Activated CD8-positive, alpha-beta memory T cell treated with anti-CD3 and anti-CD28 coated beads for 24 hours (primary cell): ENCODE results near the gene CTSW.

ENCODE experiments used
- DNase-seq: peaks from one replicate; pipeline ENCODE4 v3.0.0-alpha.2; 2020

CTSW gene

GRCh38 chr11:65856689-65857499 is 22.7 kb upstream of the CTSW start:
- peak; percentile 90 for DNase-seq

GRCh38 chr11:65857500-65857852 is 22.2 kb upstream of the CTSW start:
- DNase-seq, result no peak

GRCh38 chr11:65857853-65858680 is 21.6 kb upstream of the CTSW start, which contains the start of gene CFL1:
Gene CFL1, minus strand, starts transcription at chr11:65858180. Its CDS starts 81 bp downstream, at chr11:65858099.
- peak; percentile 97 for DNase-seq

DNA sequence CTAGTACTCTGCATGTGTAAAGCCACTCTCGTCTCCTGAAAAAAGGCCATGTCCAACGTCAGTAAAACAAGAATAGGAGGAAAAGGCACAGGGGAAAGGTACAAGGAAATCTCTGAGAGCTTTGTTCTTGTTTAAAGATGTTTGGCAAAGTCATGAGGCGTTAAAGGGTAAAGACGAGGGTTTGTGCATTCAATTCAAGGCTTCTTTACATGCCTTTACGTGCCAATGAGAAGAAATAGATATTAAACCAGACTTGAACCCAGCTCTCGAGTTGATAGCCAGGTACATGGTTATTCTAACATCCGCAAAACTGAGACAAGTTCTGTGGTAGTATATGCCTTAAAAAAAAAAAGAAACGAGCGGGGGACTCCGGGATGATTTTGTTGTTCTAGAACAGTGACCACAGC is 21.0 kb upstream of the CTSW start:
- DNase-seq, result no peak

GRCh38 chr11:65859095-65859811 is 20.4 kb upstream of the CTSW start:
- peak; percentile 98 for DNase-seq

DNA sequence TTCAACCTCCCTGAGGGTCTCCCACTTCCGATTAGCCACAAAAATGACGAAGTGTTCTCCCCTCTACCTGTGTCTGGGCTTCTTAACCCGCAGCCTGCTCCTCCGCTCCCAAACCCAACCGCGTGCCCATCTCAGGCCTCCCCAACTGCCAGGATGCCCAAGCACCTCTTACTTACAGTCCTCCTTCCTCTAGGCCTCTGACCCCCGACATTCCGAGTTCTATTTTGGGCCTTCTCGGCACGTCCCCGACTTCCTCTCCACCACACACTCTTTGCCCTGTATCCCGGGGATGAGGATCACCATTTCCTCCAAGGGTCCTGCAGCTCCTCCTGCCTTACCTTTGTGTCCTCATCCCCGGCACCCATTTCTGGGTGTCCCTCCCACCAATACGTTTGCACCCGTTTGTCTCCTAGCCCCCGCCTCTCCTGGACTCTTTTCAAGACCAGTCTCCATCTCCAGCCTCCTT is 19.8 kb upstream of the CTSW start:
- DNase-seq, result no peak

DNA sequence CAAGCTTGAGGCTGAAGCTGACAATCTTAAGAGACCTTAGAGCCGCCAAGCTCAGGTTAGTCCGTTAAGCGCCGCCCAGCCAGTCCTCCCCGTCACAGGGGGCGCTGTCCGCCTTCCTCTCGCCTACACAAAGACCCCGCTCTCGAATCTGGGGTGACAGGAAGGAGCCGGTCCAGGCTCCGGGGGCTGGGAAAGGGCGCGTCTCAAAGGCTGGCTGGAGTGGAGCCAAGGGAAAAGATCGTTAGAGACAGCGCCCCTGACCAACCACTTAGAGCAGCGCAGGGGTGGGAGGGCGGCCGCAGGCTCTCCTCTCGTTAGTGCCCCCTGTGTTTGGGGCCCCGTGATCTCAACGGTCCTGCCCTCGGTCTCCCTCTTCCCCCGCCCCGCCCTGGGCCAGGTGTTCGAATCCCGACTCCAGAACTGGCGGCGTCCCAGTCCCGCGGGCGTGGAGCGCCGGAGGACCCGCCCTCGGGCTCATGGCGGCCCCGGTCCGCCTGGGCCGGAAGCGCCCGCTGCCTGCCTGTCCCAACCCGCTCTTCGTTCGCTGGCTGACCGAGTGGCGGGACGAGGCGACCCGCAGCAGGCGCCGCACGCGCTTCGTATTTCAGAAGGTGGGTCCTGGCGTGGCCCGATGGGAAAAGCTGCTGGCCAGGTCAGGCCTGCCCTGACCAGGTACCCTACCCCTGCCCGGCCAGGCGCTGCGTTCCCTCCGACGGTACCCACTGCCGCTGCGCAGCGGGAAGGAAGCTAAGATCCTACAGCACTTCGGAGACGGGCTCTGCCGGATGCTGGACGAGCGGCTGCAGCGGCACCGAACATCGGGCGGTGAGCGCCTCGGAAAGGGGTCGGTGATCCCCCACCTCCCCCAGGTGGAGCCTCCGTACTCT is 19.1 kb upstream of the CTSW start, which contains the start of gene MUS81:
Gene MUS81 (plus strand): TSS at position 156 of the 887 bp plus-strand sequence. CDS start 321 bp downstream, at position 477.
- peak; percentile 99 for DNase-seq

GRCh38 chr11:65861165-65861505 is 18.5 kb upstream of the CTSW start:
- no peak for DNase-seq

GRCh38 chr11:65861533-65862183 is 18.0 kb upstream of the CTSW start:
- DNase-seq, result no peak

DNA sequence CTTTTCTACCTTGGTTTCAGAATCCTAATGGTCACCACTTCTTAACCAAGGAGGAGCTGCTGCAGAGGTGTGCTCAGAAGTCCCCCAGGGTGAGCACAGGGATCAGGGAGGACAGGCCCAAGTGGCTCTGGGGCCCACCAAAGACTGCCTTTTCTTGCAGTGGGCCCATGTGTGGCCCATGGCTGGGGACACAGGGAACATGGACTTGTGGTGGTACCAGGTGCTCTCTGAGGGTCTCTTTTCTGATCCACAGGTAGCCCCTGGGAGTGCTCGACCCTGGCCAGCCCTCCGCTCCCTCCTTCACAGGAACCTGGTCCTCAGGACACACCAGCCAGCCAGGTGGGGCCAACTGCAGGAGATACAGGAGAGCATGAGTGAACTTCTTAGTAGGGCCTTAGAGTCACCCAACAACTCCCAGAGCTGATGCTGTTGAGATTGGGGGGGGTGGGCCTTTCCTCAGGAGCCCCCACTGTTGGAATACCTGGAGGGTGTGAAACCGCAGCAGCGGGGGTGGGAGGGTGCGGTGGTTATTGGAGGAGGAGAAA is 17.4 kb upstream of the CTSW start:
- DNase-seq, result no peak

GRCh38 chr11:65862941-65863888 is 16.4 kb upstream of the CTSW start:
- DNase-seq, result no peak

DNA sequence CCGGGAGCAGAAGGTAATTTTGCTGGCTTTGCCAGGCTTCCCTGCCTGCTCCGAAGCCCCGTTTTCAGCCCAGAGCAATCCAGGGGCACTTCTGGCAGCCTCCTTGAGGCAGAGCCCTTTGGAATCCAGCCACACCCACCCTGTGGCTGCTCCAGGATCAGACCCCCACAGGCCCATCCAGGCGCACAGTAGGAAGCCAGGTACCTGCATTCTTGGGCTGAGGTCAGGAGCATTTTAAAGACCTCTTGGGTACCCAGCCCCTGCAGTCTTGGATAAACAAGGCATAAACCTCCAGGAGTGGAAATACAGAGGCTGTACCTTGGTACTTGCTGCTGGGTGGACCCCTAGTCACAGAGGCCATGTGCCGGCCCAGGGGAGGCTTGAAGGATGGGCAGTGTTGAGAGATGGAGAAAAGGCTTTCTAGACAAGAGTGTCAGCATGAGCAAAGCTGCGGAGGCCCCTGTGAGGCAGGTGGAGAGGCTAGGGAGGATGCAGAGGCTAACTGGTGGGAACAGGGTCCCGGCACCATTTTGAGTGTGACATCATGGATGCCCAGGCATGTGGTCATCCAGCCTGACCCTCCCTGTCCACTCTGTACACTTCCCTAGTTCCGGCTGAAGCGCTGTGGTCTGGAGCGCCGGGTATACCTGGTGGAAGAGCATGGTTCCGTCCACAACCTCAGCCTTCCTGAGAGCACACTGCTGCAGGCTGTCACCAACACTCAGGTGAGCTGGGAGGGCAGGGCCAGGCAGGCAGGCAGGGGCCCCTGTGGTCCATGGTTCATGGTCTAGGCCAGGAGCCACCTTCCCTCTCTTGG is 15.5 kb upstream of the CTSW start:
- DNase-seq, result no peak

GRCh38 chr11:65864706-65865471 is 14.7 kb upstream of the CTSW start:
- no peak for DNase-seq

DNA sequence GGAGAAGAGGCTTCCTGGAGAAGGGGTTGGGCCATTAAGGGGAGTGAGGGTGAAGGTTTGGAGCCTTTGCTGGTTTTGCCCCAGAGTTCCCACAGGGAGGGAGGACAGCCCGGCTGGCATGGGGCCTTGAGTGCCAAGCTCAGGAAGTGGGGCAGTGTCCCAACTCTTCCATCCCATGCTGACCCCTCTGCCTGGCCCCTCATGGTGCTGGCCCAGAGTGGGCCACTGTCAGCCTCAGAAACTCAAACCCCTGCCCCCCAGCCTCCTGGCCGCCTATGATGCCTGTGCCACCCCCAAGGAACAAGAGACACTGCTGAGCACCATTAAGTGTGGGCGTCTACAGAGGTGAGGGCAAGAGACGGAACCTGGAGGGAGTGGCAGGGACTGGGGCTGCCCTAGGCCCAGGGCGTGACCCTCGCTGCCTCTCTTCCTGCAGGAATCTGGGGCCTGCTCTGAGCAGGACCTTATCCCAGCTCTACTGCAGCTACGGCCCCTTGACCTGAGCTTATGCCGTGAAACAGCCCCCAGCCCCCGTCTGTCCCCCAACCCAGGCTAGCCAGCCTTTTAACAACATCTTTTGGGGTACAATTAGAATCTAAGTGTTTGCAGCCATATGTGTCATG is 14.0 kb upstream of the CTSW start:
- no peak for DNase-seq

DNA sequence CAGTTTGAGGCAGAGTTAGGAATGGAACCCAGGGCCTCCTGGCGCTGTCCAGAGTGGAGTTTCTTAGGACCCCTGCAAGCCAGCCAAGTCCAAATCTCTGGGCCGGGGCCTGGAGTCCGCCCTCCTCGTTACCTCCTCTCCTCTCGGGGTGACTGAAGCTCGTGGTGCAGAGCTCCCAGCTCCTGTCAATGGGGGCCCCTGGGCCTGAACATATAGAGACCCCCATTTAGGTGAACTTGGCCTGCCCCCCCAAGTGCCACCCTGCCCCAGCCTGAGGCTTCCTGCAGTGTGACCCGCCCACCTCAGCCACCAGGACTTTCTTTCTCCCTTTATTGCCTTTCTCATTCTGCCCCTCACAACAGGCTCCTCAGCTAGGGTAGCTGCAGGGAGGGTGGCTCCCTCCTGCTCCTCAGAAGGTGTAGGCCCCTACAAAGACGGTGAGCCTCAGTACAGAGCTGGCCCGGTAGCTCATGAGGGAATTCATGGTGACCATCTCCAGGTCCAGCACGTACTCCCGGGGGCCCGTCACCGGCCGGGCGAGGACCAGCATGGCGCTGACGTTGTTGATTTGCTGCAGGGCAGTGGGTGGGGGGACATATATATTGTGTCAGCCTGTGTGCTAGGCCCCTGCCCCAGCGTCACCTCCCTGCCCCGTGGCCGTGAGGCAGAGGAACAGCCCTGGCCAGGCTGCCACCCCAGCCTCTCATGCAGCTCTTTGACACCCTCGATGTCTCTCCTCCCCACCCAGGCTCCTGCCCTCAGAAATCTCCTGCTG is 12.9 kb upstream of the CTSW start:
- no peak for DNase-seq

GRCh38 chr11:65867284-65868071 is 12.2 kb upstream of the CTSW start:
- DNase-seq, result no peak
